CD1c-positive myeloid dendritic cell (primary cell): ENCODE measurements around the gene KCNK3.
A peak's percentile ranks its signal among the peaks of the same experiment; 100 is the strongest.
"Not testable (repeated sequence)": the region's sequence is repeated elsewhere in the genome, so short reads cannot be mapped to it uniquely, and the experiment has no call there.

Experiments used
- DNase-seq: peaks from one replicate; pipeline ENCODE4 v3.0.0-alpha.2; 2016; ENCODE audit errors: extremely low spot score

Gene KCNK3

DNA sequence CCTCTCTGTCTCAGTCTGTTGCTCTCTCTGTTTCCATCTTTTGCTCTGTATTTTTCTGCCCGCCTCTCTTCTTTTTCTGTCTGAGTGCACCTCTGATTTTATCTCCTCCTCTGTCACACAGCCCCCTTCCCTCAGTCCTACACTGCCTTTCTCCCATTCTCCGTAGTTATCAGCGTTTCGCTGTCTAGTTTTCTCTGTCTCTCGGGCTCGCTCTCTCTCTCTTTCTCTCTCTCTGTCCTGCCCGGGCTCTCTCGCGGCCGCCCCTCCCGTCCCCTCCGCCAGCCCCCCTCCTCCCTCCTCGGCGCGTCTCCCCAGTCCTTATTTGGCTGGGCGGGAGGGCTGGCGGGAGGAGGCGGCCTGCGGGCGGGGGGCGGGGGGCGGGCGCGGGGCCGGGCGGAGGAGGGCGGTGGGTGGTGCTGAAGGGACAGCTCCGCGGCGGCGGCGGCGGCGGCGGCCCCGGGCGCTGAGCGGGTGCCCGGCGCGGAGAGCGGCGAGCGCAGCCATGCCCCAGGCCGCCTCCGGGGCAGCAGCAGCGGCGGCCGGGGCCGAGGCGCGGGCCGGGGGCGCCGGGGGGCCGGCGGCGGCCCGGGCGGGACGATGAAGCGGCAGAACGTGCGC lies at the start of gene KCNK3:
Gene KCNK3 (plus strand): TSS at position 444 of the 618 bp plus-strand sequence. CDS start 154 bp downstream, at position 598.
- DNase-seq, result peak; percentile 35

DNA sequence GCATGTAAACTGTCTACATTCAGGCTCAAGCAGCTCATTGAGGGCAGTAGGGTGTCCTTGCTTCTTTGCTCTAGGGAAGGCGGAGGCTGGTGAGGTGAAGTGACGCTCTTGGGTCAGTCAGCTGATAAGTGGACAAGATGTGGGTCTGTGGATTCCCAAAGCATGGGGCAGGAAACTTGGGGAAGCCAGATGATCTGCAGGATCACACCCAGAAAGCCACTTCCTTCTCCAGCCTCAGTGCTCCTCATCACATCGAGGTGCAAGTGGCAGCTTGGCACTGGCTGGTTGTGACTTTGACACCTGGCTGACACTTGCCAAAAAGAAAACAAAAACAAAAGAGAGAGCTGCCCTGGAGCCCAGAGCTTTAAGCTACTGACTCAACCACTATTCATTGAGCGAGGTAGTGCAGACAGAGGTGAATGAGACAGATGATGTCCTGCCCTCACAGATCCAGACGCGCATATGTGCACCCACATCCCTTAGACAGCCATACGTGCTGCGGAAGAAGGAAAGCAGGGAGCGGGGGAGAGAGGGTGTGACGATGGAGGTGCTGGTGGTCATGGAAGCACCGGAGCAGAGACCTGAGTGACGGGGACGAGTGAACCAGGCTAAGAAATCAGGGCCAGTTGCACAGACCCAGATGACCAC lies 48.2 kb upstream of the KCNK3 start:
- no peak for DNase-seq

DNA sequence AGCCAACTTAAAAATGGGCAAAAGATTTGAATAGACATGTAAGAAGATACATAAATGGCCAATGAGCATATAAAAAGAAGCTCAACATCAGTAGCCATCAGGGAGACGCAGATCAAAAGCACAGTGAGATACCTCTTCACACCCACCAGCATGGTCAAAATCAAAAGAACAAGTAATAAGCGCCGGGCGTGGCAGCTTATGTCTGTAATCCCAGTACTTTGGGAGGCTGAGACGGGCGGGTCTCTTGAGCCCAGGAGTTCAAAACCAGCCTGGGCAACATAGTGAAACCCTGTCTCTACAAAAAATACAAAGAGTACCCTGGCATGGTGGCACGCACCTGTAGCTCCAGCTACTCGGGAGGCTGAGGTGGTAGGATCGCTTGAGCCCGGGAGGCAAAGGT lies 46.8 kb upstream of the KCNK3 start:
- DNase-seq, result no peak

DNA sequence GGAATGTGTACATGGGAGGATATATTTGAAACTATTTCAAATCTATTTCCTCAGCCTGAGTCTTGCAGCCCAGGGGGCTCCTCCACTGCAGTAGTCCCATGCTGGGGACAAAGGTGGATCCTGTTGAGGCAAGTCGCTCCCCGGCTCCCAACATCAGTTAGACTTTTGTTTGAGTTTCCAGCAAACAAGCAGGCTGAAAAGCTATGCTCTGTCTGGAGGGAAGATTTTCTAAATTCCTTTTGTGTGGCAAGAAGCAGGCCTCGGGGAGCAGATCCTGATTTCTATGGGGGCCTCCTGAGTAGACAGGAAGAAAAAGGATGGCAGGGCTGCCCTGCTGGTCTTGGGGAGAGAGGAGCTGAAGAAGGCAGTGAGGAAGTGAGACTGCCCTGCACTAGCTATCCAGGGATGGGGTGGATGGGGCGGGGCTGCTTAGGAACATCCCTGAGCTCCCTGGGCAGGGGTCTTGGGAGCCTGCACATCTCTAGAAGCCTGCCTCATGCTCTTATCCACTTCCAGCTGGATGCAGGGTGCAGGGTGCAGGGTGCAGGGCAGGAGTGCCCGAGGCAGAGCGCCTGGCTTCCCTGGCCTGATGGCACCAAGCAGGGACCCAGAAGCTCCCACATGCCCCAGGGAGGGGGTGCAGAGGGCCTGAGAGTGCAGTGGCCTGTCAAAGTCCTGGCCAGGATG lies 45.4 kb upstream of the KCNK3 start:
- DNase-seq, result no peak

DNA sequence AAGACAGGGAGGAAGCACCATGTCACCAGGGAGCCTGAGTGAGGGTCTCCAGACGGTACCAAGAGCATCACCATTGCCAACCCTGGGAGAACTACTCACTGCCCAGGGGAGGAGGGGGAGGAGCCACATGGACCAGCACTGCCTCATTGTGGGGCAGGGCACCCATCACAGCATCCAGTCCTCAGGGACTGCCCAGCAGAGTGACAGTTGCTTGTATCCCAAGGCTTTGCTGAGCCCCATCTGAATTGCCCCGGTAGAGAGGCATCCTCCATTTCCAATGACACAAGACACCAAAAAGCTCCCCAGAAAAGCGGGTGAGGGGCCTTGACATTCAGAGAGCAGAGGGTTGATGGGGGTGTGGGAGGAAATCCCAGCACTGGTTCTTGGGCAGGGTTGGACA lies 44.5 kb upstream of the KCNK3 start:
- no peak for DNase-seq

DNA sequence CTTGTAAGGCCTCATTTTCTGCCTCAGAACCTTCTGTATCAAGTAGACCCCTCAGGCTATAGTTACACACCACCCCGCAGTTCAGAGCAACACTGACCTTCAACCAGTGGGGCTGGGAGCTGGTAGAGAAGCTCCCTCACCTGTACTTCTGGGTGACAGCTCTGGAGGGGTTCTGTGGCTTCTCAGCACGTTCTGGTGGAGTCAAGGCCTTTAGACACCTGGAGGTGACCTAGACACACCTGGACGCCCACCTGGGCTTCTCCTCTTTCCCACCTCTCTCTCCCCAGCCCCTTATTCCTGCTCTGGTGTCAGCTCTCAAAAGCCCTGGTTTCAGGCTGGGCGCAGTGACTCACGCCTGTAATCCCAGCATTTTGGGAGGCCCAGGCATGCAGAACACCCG lies 44.0 kb upstream of the KCNK3 start:
- DNase-seq, result no peak

DNA sequence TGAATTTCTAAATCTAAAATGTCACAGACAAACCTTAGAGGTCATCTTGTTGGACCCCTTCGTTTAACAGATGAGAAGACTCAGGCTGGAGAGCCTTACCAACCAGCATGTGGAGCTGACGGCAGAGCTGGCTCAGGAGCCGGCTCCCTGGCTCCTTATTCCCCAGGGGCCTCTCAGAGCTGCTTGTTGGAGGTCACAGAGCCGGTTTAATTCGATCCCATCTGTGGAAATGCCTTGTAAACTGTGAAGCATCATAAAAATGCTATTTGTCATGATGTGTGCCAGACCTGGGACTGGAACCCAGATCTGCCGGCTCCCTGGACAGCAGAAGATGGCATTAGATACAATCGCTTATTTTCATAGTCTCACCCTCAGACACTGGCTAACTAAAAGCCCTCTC lies 43.2 kb upstream of the KCNK3 start:
- no peak for DNase-seq

DNA sequence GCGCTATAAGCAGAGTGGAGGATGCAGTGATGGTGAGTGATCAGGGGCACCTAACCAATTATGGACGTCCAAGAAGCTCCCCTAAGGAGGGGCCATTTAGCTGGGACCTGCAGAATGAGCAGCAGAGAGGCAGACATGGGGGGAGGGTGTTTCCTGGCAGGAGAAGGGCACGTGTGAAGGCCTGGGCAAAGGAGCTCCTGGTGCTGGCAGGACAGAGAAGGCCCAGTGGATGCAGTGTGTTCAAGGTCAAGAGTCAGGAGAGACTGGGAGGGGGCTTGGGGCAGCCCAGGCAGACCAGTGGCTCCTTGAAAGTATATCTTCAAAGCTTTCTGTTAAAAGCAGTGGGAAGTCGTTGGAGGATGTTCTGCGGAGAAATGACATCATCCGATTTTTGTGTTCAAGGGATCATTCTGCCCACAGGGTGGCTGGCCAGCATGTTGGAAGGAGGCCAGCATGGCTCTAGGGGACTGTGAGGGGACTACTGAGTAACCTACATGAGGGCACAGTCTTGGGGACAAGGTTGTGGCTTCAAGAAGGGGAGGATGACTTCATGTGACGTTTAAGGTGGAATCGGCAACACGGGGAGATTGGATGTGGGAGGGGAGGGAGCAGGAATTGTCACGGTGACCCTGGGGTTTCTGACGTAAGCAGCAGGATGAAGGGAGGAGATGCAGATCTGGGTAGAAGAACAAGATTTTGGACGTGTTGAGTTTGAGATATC lies 42.4 kb upstream of the KCNK3 start:
- no peak for DNase-seq

DNA sequence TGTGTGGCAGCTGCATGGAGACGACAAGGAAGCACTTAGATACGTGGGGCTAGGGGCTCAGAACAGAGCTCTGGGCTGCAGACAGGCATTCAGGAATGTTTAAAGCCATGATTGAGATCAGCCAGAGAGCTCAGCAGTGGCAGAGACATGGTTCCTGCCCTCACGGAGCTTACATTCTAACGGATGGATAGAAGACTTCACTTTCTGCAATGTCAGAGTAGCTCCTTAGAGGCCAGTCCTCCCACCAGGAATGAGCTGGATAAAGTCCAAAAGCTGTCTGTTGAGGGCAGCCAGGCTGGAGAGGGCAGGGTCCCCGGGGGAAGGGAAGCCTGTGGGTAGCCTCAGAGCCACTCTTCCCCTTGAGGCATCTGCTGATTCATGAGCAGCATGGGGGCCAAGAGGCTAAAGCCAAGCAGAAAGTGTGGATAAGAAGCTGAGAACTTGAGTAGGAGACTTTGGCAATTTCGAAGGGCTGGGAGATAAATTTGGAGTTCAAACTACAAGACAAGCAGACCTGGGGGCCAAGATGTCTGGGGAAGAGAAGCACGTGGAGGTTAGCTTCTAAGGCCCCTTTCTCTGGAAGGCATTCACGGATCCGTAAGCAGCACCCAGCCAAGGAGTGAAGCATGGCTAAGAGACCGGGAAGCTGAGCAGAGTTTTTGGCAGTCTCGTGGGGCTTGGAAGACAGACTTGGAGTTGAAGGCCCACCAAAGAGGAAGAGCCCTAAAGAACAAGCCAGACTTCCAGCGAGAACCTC lies 41.6 kb upstream of the KCNK3 start:
- no peak for DNase-seq

DNA sequence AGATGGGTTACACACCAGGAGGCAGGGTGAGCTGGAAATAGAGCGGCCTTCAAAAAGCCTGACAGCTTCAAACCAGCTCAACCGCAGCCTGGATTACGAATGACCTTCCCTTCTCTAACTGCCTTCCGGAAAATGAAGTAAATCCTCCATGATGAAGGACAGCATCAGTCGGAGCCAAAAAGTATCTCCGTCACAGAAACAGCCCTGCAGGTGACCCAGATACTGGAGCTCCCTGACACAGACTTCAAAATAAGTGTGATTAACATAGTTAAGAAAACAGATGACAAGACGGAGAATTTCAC lies 41.1 kb upstream of the KCNK3 start:
- no peak for DNase-seq

DNA sequence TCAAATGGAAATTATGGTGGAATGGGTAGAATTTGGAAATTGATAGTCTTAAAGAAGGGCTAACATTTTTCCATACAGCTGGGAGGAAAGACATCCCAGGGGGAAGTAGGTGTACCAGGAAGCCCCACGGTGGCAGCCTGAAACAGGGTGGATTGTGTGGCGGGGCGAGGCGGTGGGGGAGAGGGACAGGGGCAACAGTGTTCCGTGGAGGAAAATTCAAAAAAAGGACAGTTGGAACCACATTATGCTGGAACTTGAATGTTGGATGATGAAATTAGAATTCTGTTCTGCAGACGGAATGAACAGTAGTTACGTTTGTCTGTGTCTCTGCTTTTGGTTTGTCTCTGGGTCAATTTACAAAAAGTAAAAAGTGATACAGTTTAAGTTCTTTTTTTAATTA lies 40.7 kb upstream of the KCNK3 start:
- DNase-seq, result no peak

DNA sequence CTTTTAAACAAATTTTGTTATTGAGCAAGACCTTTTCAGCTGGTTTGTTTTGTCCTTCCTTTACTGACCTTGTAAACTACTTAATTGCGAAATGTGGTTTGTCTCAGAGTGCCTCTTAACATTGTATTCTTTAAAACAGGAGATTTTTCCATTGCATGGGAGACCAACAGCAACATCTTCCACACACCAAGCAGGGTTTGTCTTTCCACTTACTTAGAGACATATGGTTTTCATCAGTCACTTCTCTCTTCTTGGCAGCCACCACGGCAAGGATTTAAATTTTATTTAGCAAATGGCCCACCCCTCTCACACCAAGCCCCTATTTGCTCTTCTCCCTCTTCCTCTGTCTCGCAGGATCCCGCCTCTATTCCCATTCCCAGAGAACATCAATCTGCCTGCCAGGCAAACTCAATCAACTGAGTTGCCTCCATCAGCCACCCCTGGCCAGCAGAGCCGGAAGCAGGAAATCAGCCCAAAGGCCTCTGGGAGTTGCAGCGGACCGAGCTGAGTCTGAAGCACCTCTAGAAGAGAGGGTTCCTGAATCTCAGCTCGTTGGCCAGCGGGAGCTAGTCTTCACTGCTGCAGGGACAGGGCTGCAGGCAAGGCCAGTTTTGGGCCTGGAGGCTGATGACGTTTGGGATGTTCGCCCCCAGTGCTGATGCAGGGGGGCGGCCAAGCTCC lies 40.0 kb upstream of the KCNK3 start:
- DNase-seq, result no peak

DNA sequence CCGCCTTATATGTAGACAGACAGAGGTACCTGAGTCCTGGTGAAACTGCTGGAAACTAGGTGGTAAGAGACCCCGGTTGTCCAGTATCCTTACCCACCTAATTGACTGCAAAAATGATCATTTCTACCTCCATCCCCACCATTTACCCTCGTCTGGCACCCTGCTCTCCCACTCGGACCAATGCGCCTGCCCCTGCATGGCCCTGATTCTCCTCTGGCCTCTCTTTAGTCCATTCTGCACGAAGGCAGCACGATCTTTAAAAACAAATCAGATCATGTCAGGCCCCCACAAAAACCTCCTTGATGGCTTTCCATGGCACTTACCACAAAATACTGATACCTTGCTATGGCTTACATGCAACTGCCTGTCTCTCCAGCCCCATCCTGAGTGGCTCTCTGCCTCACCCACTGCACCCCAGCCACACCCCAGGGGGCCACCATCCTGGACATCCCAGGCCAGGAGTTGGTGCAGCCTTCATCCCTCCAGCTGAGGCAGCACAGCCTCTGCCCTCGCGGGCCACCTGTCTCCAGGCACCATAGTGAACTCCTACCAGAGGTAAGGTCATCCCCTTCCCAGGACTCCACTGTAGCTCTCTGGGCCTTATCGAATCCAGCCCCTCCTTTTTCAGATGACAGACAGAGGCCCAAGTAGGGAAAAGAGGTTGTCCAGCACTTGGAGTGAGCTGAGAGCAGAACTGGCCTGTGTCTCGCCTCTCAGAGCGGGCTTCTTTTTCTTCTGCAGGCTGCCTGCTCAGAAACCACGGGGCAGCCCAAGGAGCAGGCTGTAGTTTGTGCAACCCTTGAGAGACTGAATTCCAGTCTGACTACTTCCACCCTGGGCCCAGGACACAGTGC lies 39.1 kb upstream of the KCNK3 start:
- DNase-seq, result no peak

DNA sequence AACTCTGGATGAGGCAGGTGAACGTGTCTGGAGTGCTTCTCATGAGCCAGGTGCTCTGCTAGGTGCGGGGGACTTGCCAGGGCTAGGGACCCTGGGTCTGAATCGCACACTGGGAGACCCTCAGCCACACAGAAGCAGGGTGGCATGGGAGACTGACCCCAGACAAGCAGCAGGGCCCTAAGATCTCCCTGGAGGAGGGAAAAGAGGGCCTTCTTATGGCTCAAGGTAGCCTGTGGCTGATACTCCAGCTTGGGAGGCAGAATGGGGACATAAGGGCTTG lies 38.5 kb upstream of the KCNK3 start:
- DNase-seq, result no peak

DNA sequence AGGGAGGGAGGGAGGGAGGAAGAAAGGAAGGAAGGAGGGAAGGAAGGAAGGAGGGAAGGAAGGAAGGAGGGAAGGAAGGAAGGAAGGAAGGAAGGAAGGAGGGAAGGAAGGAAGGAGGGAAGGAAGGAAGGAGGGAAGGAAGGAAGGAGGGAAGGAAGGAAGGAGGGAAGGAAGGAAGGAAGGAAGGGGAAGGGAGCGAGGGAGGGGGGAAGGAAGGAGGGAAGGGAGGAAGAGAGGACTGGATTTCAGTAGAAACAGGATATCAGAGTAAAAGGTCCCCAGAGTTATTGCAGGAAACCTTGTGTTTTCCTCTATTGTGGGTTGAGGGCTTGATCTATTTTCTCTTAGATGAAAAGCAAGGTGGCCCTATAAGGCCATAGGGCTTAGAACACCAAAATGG lies 37.4 kb upstream of the KCNK3 start:
- not testable (repeated sequence) for DNase-seq

DNA sequence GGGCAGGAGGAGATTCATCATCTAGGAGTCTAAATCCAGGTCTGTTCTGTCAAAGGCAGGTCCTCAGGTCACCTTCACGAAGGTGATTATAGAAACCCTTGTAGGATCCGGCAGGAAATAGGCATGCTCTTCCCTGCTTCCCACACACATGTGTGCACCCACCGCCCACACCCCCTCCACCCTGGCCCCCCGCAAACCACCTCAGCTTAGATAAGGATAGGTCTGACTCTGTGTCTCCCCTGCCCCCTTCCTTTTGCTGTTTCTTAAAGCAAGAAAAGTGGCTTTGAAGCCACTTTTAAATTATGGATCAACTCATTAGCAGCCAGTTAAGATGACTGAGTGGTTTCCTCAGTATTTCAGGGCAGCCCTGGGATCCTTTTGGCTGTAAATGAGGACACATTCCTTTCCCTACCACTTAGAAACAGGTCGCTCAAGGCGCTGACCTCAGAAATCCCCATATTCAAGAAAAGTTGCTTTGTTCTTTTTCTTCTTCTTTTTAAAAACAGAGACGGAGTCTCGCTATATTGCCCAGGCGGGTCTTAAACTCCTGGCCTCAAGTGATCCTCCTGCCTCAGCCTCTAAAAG lies 36.8 kb upstream of the KCNK3 start:
- no peak for DNase-seq

DNA sequence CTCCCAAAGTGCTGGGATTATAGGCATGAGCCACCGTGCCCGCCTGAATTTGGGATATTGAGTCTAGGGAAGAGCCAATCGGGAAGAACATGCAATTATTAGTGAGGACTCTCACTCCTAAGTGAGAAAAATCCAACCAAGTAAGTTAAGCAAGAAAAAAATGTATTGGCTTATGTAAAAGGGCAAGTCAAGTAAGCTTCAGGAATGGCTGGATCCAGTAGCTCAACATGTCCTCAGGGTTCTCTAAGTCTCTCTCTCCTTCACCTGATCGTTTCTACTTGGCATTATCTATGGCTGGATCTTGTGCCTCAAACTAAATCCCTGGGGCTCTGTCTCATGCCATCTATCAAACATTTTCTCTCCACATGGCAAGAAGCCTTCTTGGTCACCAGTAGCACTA lies 35.3 kb upstream of the KCNK3 start:
- no peak for DNase-seq

DNA sequence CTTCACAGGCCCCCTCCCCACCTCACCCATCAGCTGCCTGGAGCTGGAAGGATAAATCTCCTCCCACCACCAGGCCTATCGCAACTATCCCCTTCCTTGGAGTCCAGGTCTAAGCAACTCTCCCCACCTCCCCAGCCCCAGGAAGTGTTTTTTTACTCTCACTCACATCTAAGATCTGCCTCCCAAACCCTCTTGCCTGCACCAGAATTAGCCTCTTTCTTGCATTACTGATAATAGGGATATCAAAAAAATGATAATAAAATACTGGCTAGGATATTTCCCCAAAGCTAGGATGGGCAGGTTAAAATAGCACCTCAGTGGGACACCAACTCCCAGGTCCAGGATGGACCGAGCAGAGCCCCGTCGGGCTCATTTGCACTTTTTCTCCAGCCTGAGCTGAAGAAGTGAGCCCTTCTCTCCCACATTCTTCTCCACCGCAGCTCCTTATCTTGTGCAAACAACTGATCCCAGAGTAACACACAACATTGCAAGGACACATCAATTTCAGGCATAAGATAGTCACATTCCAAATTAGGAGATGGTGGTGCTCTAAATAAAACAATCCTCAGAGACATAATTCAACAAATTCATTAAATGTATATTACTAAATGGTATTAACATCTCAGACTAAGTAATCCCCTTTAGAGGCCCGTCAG lies 33.7 kb upstream of the KCNK3 start:
- DNase-seq, result no peak

DNA sequence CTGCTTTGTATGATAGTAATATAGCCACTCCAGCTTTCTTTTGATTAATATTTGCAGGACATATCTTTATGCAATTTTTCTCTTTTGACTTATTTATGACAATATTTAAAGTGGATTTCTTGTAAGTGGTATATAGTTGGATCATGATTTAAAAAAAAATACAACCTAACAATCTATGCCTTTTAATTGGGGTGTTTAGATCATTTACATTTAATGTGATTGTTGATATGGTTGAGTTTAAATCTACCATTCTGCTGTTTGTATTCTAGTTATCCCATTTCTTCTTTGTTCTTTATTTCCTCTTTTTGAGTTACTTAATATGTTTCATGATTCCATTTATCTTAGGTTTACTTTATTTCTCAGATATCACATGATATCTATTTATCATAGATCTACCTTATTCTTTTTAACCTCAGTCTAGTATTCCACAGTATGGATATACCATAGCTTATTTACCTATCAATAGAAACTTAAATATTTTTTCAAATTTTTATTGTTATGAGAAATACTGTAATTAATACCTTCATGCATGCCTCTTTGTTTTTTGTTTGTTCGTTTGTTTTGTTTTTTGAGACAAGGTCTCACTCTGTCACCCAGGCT lies 32.1 kb upstream of the KCNK3 start:
- DNase-seq, result no peak

DNA sequence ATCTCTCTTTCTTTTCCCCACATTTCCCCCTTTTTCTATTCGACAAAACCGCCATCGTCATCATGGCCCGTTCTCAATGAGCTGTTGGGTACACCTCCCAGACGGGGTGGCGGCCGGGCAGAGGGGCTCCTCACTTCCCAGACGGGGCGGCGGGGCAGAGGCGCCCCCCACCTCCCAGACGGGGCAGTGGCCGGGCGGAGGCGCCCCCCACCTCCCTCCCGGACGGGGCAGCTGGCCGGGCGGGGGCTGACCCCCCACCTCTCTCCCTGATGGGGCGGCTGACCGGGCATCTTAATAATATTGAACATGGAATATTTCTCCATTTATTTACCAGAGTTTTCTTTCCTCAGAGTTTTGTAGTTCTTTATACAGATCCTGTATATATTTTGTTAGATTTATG lies 27.2 kb upstream of the KCNK3 start:
- DNase-seq, result not testable (repeated sequence)
